GM18867 (cell line): ENCODE data around the gene TJP1.
"Not testable (repeated sequence)": the region's sequence is repeated elsewhere in the genome, so short reads cannot be mapped to it uniquely, and the experiment has no call there.

ENCODE experiments used
- ATAC-seq: cut with Tn5 transposase; IDR thresholded peaks from one replicate; pipeline ENCODE4 v1.9.1; 2021; ENCODE audit warnings: mild to moderate bottlenecking, moderate library complexity; ENCODE audit not compliant: unreplicated experiment

The TJP1 gene

DNA sequence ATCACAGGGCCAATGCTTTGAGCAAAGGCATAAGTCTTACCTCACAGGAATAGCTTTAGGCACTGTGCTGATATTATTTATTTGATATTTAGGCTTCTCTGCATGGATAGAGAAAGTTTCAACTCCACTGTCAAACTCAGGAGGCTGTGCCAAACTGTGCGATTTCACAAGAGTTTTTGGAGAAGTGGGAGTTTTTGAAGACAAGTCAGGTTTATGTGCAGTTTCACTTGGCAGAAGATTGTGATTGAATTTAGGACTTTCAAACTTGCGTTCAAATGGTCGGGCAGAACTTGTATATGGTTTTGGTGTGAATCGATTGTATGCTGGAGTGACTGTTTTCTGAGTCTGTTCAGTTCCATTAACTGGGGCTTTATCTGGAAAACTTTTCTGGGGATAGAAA lies 113.7 kb downstream of the TJP1 start:
- ATAC-seq, result no peak

GRCh38 chr15:29704950-29705597 lies 117.2 kb downstream of the TJP1 start:
- ATAC-seq, result no peak

- no peak for ATAC-seq
Observed at GRCh38 chr15:29701151-29701550, 121.1 kb downstream of the TJP1 start.

DNA sequence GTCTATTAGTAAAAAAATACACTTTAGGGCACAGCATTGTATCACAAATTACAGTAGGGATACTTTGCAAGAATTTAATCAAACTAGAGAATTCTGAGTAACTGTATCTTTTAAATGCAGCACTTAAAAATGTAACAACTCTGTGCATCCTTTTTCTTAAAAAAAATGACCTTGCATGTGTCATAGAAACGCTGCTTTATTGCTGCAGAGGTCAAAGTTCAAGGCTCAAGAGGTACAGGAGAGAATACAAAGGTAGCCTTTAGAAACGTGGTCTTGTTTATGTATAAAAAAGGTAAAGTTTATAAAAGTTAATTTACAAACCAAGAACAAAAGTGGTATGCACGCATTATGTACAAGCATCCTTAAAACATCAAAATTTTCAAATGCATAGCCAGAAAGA lies 122.0 kb downstream of the TJP1 start:
- ATAC-seq, result no peak

DNA sequence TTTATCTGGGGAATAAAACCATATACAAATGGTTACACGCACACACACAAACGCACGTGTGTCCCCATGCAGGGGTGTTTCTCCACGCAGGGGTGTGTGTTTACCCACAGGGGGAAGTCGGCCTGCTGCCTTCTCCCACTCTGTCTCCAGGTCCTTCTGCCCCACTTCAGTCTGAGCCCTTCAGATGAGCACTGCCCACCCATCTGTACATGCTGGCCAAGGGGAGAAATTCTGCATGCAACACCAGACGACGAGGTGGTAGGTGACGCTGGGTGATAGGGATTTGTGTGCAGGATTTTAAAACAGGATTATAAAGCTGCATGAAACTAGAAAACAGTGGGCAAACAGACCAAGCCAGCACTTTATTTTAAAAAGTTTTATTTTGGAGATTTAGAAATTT lies 122.5 kb downstream of the TJP1 start:
- no peak for ATAC-seq

GRCh38 chr15:29698030-29698701 lies 124.1 kb downstream of the TJP1 start:
- no peak for ATAC-seq

DNA sequence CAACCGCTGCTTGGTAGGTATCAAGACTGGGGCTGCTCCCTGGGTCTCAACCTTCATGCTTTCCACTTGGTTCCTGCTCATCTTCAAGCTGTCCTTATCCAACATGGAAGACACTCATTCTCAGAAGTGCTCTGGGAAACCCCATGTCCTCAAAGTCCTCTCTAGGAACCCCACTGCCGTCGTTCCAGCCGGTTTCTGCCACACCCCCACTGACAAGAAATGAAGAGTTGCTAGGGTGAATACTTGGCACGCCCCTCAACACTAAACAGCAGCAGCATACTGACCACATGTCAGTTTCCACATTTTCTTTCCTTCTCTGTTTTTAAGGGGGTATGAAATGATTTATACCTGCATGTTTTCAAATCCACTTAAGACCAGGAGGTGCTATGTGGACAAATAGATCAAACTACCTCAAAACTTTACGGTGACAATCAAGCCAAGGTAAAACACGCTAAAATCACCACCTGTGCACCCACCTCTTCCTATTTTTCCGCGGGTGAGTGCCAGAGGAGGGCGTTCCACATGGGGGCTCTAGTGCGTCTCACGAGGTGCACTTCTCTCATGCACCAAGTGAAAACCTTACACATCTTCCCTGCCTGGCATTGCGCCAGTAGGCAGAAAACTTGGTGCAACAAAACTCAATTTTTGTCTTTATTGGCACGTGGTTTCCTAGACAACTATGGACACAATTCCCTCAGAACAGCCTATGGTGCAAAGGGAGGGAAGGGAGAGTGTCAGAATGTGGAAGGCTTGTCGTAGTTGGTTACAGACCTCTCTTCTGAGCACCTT lies 125.1 kb downstream of the TJP1 start:
- no peak for ATAC-seq

- ATAC-seq, result not testable (repeated sequence)
Observed at GRCh38 chr15:29696506-29696905, 125.8 kb downstream of the TJP1 start.

GRCh38 chr15:29695489-29696167 lies 126.6 kb downstream of the TJP1 start:
- ATAC-seq, result no peak

- no peak for ATAC-seq
Observed at GRCh38 chr15:29693225-29693624, 129.0 kb downstream of the TJP1 start.

GRCh38 chr15:29692527-29692926 lies 129.7 kb downstream of the TJP1 start:
- no peak for ATAC-seq

DNA sequence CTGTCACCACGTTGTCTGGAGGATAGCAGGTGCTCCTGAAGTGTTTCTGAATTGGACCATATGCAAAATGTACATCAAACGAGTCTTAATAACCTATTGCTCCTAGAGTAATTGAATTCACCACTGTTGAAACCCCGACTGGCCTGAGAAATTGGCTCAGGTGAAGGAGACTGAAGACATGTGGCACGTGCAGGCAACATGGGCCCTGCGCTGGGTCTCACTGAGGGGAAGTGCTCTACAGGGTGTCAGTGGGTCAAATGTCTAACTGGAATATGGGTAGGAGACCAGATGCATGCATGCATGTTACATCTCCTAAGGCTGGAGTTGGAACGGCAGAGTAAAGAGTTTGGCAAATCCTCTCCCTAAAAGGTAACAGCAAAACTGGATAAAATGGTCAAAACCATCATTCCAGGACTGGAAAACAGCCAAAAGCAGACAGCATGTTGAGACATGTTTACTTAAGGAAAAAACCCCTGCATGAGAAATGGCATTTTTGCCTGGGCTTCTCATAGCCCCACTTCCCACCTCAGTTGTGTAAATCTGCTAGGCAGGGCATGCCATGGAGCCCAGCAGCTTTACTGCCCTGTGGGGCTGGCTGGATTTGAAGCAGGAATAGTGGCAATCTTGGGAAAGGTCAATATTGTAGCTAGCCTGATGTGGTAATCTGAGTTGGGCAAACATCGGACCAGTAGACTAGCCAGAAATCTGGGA lies 131.3 kb downstream of the TJP1 start:
- no peak for ATAC-seq

- ATAC-seq, result no peak
Observed at GRCh38 chr15:29689287-29689986, 132.8 kb downstream of the TJP1 start.

GRCh38 chr15:29688506-29689286 lies 133.6 kb downstream of the TJP1 start:
- no peak for ATAC-seq

DNA sequence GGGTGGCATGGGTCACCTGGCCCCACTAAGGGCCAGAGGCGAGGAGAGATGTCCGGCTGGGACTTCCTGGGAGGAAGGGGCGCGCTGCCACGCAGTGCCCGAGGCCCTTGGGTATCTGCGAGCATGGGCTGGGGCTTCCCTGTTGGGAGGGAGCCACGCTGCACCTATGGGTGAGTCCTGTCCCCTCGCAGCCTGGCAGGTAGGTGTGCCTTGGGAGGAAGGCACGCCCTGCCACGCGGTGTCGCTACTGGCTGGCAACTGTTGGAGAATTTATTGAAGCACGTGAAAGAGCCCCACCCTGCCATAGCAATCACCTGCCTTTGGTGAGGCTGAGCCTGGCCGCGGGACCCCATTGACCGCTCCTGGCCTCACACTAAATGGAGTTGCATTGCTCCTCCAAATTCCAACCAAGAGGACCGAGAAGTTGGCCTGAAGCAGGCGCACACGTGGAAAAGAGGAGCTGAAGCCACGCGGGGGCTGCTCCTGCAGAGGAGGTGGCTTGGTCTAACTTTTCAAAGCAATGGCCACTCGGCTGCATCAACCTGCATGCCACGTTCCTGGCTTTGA lies 134.2 kb downstream of the TJP1 start:
- ATAC-seq, result no peak

DNA sequence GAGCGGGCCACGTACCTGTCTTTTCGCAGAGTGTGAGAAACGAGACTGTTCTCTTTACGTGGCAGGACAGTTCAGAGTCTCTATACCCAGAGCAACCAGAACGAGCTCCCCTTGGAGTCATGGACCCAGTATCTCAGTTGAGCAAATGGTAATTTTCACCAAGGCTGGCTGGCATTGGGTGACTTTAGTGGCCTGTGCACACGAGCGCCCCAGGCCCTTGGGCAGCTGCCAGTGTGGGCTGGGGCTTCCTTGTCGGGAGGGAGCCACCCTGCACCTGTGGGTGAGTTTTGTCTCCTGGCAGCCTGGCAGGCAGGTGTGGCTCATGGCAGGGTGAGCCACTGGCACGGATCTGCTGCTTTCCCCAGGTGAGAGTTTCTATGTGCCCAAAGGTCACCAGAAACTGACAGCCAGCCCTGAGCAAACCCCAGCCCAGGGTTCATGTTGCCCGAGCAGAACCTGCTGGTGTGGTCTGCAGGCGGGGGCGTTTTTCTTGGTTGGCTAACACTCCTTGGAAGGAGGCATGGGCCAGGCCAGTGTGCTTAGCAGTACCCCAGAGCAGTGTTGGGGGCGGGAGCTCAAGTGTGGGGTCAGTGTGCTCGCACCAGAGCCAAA lies 135.0 kb downstream of the TJP1 start:
- ATAC-seq, result no peak

GRCh38 chr15:29686445-29687203 lies 135.6 kb downstream of the TJP1 start:
- no peak for ATAC-seq

- no peak for ATAC-seq
Observed at GRCh38 chr15:29686079-29686425, 136.2 kb downstream of the TJP1 start.
